DND-41 (cell line): ENCODE measurements around the gene PER1.

Experiments used
- CTCF ChIP-seq: IDR thresholded peaks from 2 replicates; pipeline ENCODE4 v1.5.1; 2012; ENCODE audit warnings: borderline replicate concordance, low read length, moderate library complexity, mild to moderate bottlenecking; ENCODE audit not compliant: poor library complexity, severe bottlenecking; ENCODE audit errors: extremely low read depth
- EZH2 ChIP-seq: IDR thresholded peaks from 3 replicates; pipeline ENCODE4 v1.6.1; 2012; ENCODE audit warnings: borderline replicate concordance, low read depth, mild to moderate bottlenecking, moderate library complexity, low read length, inconsistent platforms; ENCODE audit not compliant: severe bottlenecking

GRCh38 chr17:8153031-8153451 is 837 bp upstream of the PER1 start:
- TF ChIP-seq CTCF (no peak), EZH2 (no peak)
